Spleen (tissue), 11 donors: ENCODE data around the gene PTPRCAP. TPM values are rescaled to one million over a fixed set of nuclear protein-coding genes. Genes with fewer than 3 reads are reported as not detected.

Experiments used
- DNase-seq: peaks from one replicate; pipeline ENCODE4 v3.0.0-alpha.2; 2020
- H3K27ac ChIP-seq, 8 donors: fragments of 200-600 bp; sonication (generic) in 7 of 8; 1 replicate in 4 of 8; 2 replicates in 4 of 8; pipeline versions ENCODE4 v1.5.0 to v1.8.0; 2016 to 2021; ENCODE audit warnings: inconsistent platforms in 4 of 8, mild to moderate bottlenecking in 4 of 8, moderate library complexity in 1 of 8
- H3K27me3 ChIP-seq, 7 donors: fragments of 200-600 bp; sonication (generic) in 6 of 7; replicated peaks in 1 of 7; 1 replicate in 4 of 7; 2 replicates in 3 of 7; pipeline versions ENCODE4 v1.5.0 to v1.8.0; 2016 to 2021; ENCODE audit warnings: inconsistent platforms in 3 of 7, mild to moderate bottlenecking in 1 of 7
- H3K36me3 ChIP-seq, 6 donors: fragments of 200-600 bp; sonication (generic) in 5 of 6; 1 replicate in 4 of 6; 2 replicates in 2 of 6; pipeline versions ENCODE4 v1.5.0 to v1.8.0; 2016 to 2021; ENCODE audit warnings: inconsistent platforms in 2 of 6
- H3K4me1 ChIP-seq, 6 donors: fragments of 200-600 bp; sonication (generic) in 5 of 6; 1 replicate in 3 of 6; 2 replicates in 3 of 6; pipeline versions ENCODE4 v1.5.0 to v1.8.0; 2016 to 2021; ENCODE audit warnings: inconsistent platforms in 3 of 6
- H3K4me3 ChIP-seq, 8 donors: fragments of 200-600 bp; sonication (generic) in 7 of 8; 1 replicate in 4 of 8; 2 replicates in 4 of 8; pipeline versions ENCODE4 v1.5.0 to v1.8.0; 2016 to 2021; ENCODE audit warnings: inconsistent platforms in 4 of 8, mild to moderate bottlenecking in 4 of 8, moderate library complexity in 2 of 8
- H3K9me3 ChIP-seq, 8 donors: fragments of 200-600 bp; sonication (generic) in 7 of 8; 1 replicate in 4 of 8; 2 replicates in 4 of 8; pipeline versions ENCODE4 v1.5.0 to v1.8.0; 2016 to 2021; ENCODE audit warnings: inconsistent platforms in 4 of 8
- POLR2A ChIP-seq, 3 donors: fragments of 450-650 bp; IDR thresholded peaks; one replicate each; pipeline ENCODE4 v1.5.1; 2017; ENCODE audit warnings: antibody characterized with exemption in 3 of 3, mild to moderate bottlenecking in 1 of 3
- POLR2AphosphoS5 ChIP-seq, 3 donors: sonication (generic); formaldehyde crosslinking; IDR thresholded peaks; one replicate each; pipeline ENCODE4 v1.5.1; 2017; ENCODE audit warnings: antibody characterized with exemption in 3 of 3
- WGBS, 5 donors: extraction: QIAGEN DNeasy Blood & Tissue Kit in 3 of 5; methylation state at CpG; one replicate each; pipeline versions ENCODE4 v1.1.5 to v1.1.7; 2013 to 2018; 5-methylcytosine and 5-hydroxymethylcytosine counted together
- intact Hi-C: fragments of 100-400 bp; cut with DNase I; formaldehyde crosslinking; loops from one replicate; pipeline ENCODE4 v1.15.0; 2023; ENCODE audit warnings: low total_unique reads
- polyA plus RNA-seq, 3 donors: library from polyadenylated mRNA; stranded (reverse); fragments of 200-250 nt; gene quantifications; one replicate each; pipeline ENCODE4 v1.2.1, GENCODE V29; 2013
- total RNA-seq, 7 donors: library from RNA; depleted of rRNA in 3 of 7; stranded (reverse); fragments of >200 nt in 3 of 7; fragmentation: NEBNext Ultra II Directional in 4 of 7; extraction: Animal tissue kit (Norgen Biotek cat#: 25700) in 4 of 7; gene quantifications; one replicate each; pipeline versions ENCODE4 v1.1.0 to v1.2.1, GENCODE V29; 2016 to 2021
- TF ChIP-seq, protein P1 (sequence below), 11 experiments: fragments of 200-600 bp in 7 of 11; fragments of 450-650 bp in 4 of 11; sonication (generic) in 4 of 11; IDR thresholded peaks in 8 of 11; conservative IDR thresholded peaks in 3 of 11; 1 replicate in 7 of 11; 2 replicates in 4 of 11; pipeline versions ENCODE4 v1.4.0 to v1.8.0; 2016 to 2021; ENCODE audit warnings: antibody characterized with exemption in 11 of 11, inconsistent platforms in 4 of 11, mild to moderate bottlenecking in 1 of 11
- donor health status: healthy with polysubstance abuse.
- donor health status: DM: no; HTN: no; CAD: no; lungs with moderate emphysema.
- donor health status: DM: no; HTN: no; CAD: no.
- donor health status: Bipolar disorder and iron deficiency.
- donor health status: healthy.
- donor health status: DM: no; HTN: no; CAD: no.
- donor health status: DM: yes; HTN: yes; CAD: no.

The PTPRCAP gene
- total and polyA plus RNA-seq, 10 donors, result 119 to 557 (median 238) TPM

DNA sequence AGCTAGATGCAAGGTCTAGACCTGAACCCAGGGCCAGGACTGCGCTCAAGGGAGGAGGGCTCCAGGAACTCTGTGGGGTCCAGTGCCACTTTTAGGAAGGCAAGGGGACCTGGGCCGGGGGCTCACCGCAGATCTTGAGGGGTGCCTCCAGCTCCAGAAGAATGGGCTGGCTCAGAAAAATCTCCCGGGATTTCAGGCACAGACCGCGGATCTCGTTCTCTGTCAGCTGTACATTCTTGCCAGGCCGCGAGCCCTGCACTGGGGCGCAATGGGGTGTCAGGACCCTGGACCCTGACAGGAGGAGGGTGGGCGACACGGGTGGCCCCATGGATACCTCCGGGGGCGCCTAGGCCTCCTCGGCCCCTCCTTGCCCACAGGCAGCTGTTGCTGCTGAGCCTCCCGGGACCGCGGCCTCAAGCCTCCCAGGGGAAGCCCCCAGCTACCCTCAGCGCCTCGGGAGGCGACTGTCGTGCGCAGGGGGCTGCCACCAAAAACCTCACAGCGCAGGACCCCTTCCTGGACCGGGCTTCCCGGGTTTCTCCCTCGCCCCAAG, 36.5 kb downstream of the PTPRCAP start:
- DNase-seq, result no peak
- peaks cover 42 to 95% (median 83%) of the 10 kb centered on the region in 6 donors for H3K4me1 ChIP-seq
- H3K4me3 ChIP-seq, result peak overlapping the region; percentile 67 to 99 (median 88)
- 2 to 16% (median 5%) methylated on average over 10 to 27 of the region's 27 CpGs for WGBS, 5 donors
- TF ChIP-seq, protein P1, sequence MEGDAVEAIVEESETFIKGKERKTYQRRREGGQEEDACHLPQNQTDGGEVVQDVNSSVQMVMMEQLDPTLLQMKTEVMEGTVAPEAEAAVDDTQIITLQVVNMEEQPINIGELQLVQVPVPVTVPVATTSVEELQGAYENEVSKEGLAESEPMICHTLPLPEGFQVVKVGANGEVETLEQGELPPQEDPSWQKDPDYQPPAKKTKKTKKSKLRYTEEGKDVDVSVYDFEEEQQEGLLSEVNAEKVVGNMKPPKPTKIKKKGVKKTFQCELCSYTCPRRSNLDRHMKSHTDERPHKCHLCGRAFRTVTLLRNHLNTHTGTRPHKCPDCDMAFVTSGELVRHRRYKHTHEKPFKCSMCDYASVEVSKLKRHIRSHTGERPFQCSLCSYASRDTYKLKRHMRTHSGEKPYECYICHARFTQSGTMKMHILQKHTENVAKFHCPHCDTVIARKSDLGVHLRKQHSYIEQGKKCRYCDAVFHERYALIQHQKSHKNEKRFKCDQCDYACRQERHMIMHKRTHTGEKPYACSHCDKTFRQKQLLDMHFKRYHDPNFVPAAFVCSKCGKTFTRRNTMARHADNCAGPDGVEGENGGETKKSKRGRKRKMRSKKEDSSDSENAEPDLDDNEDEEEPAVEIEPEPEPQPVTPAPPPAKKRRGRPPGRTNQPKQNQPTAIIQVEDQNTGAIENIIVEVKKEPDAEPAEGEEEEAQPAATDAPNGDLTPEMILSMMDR (IDR thresholded peaks at IDR 0.05 in 8 of 11, conservative IDR thresholded peaks at IDR 0.05 in 3 of 11), result peak in 1 of 11 experiments; percentile 28
- no peak for TF ChIP-seq POLR2AphosphoS5 (IDR thresholded peaks at IDR 0.05)
- no peaks in the 10 kb centered on the region for H3K9me3 ChIP-seq
- H3K36me3 ChIP-seq, result peaks cover 0 to 59% (median 46%) of the 10 kb centered on the region in 6 donors
- H3K27me3 ChIP-seq, result no peaks in the 10 kb centered on the region
- intact Hi-C loops, result no loop called here
- H3K27ac ChIP-seq, result peak overlapping the region; percentile 70 to 99 (median 96)

DNA sequence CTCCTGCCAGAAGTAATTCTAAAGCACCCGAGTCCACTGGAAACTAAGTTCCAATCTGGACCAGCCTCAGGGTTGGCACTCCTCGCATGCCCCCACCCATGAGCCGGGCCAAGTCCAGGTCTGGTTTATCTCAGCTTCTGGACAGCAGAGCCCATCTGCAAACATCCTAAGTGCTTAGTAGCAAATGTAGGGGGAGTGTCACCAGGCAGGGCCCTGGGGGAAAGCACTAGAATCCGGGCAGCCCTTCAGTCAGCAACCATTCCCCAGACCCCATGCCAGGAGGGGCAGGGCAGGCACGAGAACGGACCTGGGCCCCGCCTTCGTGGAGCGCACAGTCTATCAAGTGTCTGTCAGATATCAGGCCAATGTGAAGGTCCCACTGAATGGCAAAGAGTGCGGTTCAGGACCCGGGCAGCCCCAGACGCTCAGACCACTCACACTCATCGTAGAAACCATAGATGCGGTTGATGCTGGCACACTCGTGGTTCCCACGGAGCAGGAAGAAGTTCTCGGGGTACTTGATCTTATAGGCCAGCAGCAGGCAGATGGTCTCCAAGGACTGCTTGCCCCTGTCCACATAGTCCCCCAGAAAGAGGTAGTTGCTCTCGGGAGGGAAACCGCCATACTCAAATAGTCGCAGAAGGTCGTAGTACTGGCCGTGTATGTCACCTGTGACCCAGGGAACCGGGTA, 37.1 kb downstream of the PTPRCAP start:
- peak overlapping the region; percentile 70 to 99 (median 96) for H3K27ac ChIP-seq
- peaks cover 42 to 95% (median 78%) of the 10 kb centered on the region in 6 donors for H3K4me1 ChIP-seq
- peak overlapping the region; percentile 67 to 99 (median 88) for H3K4me3 ChIP-seq
- no peaks in the 10 kb centered on the region for H3K9me3 ChIP-seq
- TF ChIP-seq POLR2A (IDR thresholded peaks at IDR 0.05) (no peak), POLR2AphosphoS5 (IDR thresholded peaks at IDR 0.05) (peak in 1 of 3 donors; percentile 10)
- WGBS, 5 donors, result 39 to 56% (median 43%) methylated on average over 17 to 23 of the region's 23 CpGs
- intact Hi-C loops, result no loop called here
- no peaks in the 10 kb centered on the region for H3K27me3 ChIP-seq
- DNase-seq, result peak; percentile 82
- H3K36me3 ChIP-seq, result peaks cover 0 to 59% (median 48%) of the 10 kb centered on the region in 6 donors

DNA sequence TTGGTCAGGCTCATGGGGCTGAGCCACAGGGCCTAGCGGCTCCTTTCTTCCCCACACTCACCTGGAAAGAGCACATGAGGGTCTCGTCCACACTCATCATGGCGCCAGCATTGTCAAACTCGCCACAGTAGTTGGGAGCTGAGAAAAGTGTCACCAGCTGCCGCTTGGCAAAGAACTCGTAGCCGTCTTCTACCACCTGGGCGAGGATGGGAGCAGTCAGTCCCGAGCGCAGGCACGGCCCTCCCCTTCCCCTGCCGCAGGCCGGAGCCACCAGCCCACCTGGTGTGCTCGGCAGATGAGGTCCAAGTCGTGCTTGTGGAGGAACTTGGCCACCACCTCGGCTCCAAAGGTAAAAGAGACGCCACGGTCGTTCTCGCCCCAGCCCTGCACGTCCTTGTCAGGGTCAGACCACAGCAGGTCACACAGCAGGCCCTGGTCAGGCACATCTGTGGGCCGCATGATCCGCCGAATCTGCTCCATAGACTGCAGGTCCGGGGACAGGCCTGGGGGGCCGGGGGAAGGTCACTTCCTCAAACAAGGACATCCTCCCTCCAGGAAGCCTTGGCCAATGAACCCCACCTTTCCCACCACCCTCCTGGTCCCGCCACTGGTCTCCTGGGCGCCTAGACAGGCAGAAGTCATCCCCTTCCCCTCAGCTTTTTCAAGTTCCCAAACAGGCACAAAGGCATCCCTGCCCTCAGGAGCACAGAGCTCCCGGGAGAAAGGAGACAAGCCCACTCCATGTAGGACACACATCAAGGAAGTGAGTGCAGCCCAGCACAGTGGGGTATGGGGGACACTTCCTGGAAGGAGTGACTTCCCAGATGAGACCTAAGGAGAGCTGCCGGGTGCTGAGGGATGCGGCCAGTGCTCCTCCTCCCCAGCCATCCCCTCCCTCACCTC, 38.6 kb downstream of the PTPRCAP start:
- Histone ChIP-seq H3K36me3 (peaks cover 0 to 69% (median 51%) of the 10 kb centered on the region in 6 donors), H3K9me3 (no peaks in the 10 kb centered on the region), H3K4me1 (peaks cover 42 to 90% (median 68%) of the 10 kb centered on the region in 6 donors), H3K27me3 (no peaks in the 10 kb centered on the region), H3K27ac (peak overlapping the region in 3 of 8 donors; percentile 96 to 99 (median 98)), H3K4me3 (peak overlapping the region in 1 of 8 donors; percentile 88)
- peak in 2 of 3 donors; percentile 15 to 50 for TF ChIP-seq POLR2AphosphoS5 (IDR thresholded peaks at IDR 0.05)
- TF ChIP-seq, protein P1 (IDR thresholded peaks at IDR 0.05 in 8 of 11, conservative IDR thresholded peaks at IDR 0.05 in 3 of 11), result no peak
- WGBS, 5 donors, result 69 to 90% (median 85%) methylated on average over 6 to 31 of the region's 31 CpGs
- intact Hi-C loops, result loop anchor here (5.0 kb wide), 1 partner anchor 108 kb away; the partner anchor contains the start of genes CDK2AP2 and PITPNM1
- peak; percentile 80 for DNase-seq

DNA sequence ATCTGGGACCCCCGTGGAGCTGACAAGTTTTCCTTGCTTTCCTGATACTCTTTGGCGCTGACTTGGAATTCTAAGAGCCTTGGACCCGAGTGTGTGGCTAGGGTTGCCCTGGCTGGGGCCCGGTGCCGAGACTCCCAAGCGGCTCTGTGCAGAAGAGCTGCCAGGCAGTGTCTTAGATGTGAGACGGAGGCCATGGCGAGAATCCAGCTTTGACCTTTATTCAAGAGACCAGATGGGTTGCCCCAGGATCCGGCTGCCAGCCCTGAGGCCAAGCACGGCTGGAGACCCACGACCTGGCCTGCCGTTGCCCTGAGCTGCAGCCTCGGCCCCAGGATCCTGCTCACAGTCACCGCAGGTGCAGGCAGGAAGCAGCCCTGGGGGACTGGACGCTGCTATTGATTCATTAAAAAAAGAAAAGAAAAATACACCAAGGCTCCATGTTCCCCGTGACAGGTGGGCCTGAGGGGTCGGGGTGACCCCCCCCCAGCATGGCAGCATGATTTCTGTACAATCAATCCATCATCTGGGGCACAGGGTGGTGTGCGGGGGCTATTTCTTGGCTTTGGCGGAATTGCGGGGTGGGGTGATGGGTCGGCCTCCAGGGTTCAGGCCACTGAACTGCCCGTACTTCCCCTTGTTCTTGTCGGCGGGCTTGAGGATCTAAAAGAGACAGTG, 39.4 kb downstream of the PTPRCAP start:
- whole genome bisulfite sequencing, 5 donors, result 82 to 92% (median 86%) methylated on average over 19 to 24 of the region's 24 CpGs
- H3K9me3 ChIP-seq, result no peaks in the 10 kb centered on the region
- peaks cover 37 to 90% (median 66%) of the 10 kb centered on the region in 6 donors for H3K4me1 ChIP-seq
- DNase-seq, result no peak
- intact Hi-C loops, result loop anchor here (5.0 kb wide), 1 partner anchor 109 kb away; the partner anchor contains the start of genes CDK2AP2 and PITPNM1
- no peaks in the 10 kb centered on the region for H3K27me3 ChIP-seq
- peak overlapping the region in 1 of 8 donors; percentile 60 for H3K27ac ChIP-seq
- H3K4me3 ChIP-seq, result no peak overlapping the region
- H3K36me3 ChIP-seq, result peaks cover 0 to 77% (median 51%) of the 10 kb centered on the region in 6 donors
- no peak for TF ChIP-seq POLR2AphosphoS5 (IDR thresholded peaks at IDR 0.05)
- TF ChIP-seq, protein P1 (IDR thresholded peaks at IDR 0.05 in 8 of 11, conservative IDR thresholded peaks at IDR 0.05 in 3 of 11), result no peak
- no peak for TF ChIP-seq POLR2A (IDR thresholded peaks at IDR 0.05)
